Measurements from ENCODE around the gene LYSMD2. TPM values are rescaled to one million over a fixed set of nuclear protein-coding genes. Genes with fewer than 3 reads are reported as not detected.
A peak's percentile ranks its signal among the peaks of the same experiment; 100 is the strongest.

LYSMD2 gene
- total RNA-seq, 1 donor from 2014 or later = 48.6 TPM

- Mint-ChIP-seq H3K4me1 (peaks cover 63% of the 10 kb centered on the region), H3K27me3 (no peaks in the 10 kb centered on the region), H3K27ac (no peak overlapping the region), H3K9me3 (no peaks in the 10 kb centered on the region), H3K4me3 (no peak overlapping the region), H3K36me3 (ENCODE audit: low read depth) (peaks cover 54% of the 10 kb centered on the region)
- intact Hi-C loops (cut with micrococcal nuclease) = loop anchor here (5.0 kb wide), 1 partner anchor 42 kb away; the partner anchor contains the start of gene SCG3
- ChIA-PET CTCF (no interaction called here), POLR2A (interaction anchor here (0.6 kb wide), 1 partner anchor 74 kb away, joined by 5 read pairs; no protein-coding TSS in a partner anchor)
- ATAC-seq (ENCODE audit: low read depth) (no peak), DNase-seq (no peak)
- TF ChIP-seq, protein P1, sequence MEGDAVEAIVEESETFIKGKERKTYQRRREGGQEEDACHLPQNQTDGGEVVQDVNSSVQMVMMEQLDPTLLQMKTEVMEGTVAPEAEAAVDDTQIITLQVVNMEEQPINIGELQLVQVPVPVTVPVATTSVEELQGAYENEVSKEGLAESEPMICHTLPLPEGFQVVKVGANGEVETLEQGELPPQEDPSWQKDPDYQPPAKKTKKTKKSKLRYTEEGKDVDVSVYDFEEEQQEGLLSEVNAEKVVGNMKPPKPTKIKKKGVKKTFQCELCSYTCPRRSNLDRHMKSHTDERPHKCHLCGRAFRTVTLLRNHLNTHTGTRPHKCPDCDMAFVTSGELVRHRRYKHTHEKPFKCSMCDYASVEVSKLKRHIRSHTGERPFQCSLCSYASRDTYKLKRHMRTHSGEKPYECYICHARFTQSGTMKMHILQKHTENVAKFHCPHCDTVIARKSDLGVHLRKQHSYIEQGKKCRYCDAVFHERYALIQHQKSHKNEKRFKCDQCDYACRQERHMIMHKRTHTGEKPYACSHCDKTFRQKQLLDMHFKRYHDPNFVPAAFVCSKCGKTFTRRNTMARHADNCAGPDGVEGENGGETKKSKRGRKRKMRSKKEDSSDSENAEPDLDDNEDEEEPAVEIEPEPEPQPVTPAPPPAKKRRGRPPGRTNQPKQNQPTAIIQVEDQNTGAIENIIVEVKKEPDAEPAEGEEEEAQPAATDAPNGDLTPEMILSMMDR (IDR thresholded peaks at IDR 0.05) = no peak
These were observed 12.8 kb downstream of the LYSMD2 start for GRCh38 chr15:51724673-51725072.

- no peaks in the 10 kb centered on the region for H3K9me3 Mint-ChIP-seq
These were observed 13.3 kb downstream of the LYSMD2 start for GRCh38 chr15:51724199-51724598.

DNA sequence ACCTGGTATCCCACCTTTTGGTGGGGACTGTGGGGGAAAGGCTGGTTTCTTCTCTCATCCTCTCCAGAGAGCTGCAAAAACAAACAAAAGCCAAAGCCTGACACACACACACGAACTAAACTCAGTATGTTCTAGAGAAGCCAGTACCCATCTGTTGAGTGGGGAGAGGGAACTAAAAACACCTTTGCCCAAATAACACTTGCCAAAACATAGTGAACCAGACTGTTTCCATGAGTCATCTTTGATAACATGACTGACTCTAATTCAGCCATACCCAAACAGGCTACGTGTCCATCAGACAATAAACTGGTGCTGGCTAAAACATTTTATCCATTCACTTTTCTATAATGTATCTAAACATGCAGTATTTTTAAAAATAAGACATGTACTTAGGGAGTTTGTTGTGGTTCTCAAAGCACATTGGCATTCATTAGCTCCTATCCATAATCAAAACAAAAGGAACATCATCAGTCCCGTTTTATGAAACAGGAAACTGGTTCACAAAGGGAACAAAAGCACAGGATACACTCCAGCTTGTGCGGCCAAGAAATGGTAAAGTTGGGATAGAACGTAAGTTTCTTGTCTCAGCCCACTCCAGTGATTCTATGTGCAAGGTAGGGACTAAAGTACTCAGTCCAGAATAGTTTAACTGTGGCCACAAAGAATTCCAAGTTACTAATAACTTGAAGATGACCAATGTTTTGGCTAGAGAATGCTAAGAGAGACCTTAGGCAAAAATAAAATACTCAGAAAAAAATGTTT, 16.1 kb downstream of the LYSMD2 start:
- H3K27me3 Mint-ChIP-seq = no peaks in the 10 kb centered on the region
- CTCF ChIA-PET = interaction anchor here (1.3 kb wide), 1 partner anchor 55 kb away, joined by 5 read pairs; no protein-coding TSS in a partner anchor
- POLR2A ChIA-PET = interaction anchor here (0.8 to 1.6 kb wide), 3 partner anchors 17 to 55 kb away, joined by 3 to 4 read pairs (median 3); partner anchors contain the start of gene LYSMD2
- no peak for ATAC-seq (ENCODE audit: low read depth)
- H3K36me3 Mint-ChIP-seq (ENCODE audit: low read depth) = peaks cover 45% of the 10 kb centered on the region
- no peak for DNase-seq
- H3K4me1 Mint-ChIP-seq = peaks cover 41% of the 10 kb centered on the region
- TF ChIP-seq, protein P1 (IDR thresholded peaks at IDR 0.05) = no peak
- no peaks in the 10 kb centered on the region for H3K9me3 Mint-ChIP-seq
- H3K27ac Mint-ChIP-seq = no peak overlapping the region
- H3K4me3 Mint-ChIP-seq = no peak overlapping the region
- intact Hi-C loops (cut with micrococcal nuclease) = no loop called here

More at GRCh38 chr15:51724199-51724598, 13.3 kb downstream of the LYSMD2 start:
- ChIA-PET CTCF (no interaction called here), POLR2A (interaction anchor here (0.6 kb wide), 1 partner anchor 74 kb away, joined by 5 read pairs; no protein-coding TSS in a partner anchor)
- Mint-ChIP-seq H3K27me3 (no peaks in the 10 kb centered on the region), H3K4me1 (peaks cover 61% of the 10 kb centered on the region), H3K4me3 (no peak overlapping the region), H3K36me3 (ENCODE audit: low read depth) (peaks cover 57% of the 10 kb centered on the region), H3K27ac (no peak overlapping the region)
- TF ChIP-seq, protein P1 (IDR thresholded peaks at IDR 0.05) = no peak
- DNase-seq (no peak), ATAC-seq (ENCODE audit: low read depth) (no peak)
- intact Hi-C loops (cut with micrococcal nuclease) = no loop called here

GRCh38 chr15:51720201-51720995, 17.1 kb downstream of the LYSMD2 start:
- Mint-ChIP-seq H3K4me1 (peaks cover 32% of the 10 kb centered on the region), H3K9me3 (no peaks in the 10 kb centered on the region), H3K36me3 (ENCODE audit: low read depth) (peaks cover 42% of the 10 kb centered on the region), H3K4me3 (no peak overlapping the region), H3K27ac (peak overlapping the region; percentile 12), H3K27me3 (no peaks in the 10 kb centered on the region)
- intact Hi-C loops (cut with micrococcal nuclease) = no loop called here
- ChIA-PET CTCF (interaction anchor here (1.5 kb wide), 1 partner anchor 56 kb away, joined by 8 read pairs; no protein-coding TSS in a partner anchor), POLR2A (no interaction called here)
- DNase-seq (no peak), ATAC-seq (ENCODE audit: low read depth) (no peak)
- TF ChIP-seq, protein P1 (IDR thresholded peaks at IDR 0.05) = no peak

DNA sequence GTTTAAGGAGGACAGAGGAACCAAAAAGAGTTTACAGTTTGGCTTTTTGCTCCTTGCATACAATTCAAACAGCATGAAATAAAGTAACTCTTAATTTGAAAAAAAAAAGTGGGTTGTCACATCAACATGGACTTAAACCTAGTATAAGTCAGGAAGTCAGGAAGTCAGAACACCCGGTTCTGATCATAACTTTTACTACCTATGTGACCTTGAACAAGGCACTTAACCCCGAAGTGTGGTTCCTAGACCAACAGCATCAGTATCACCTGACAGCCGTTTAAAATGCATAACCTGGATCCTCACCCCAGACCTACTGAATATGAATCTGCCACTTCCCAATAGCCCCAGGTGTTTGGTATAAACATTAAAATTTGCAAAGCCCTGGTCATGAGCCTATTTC, 18.7 kb downstream of the LYSMD2 start:
- Mint-ChIP-seq H3K36me3 (ENCODE audit: low read depth) (peaks cover 32% of the 10 kb centered on the region), H3K4me1 (peaks cover 22% of the 10 kb centered on the region), H3K27me3 (no peaks in the 10 kb centered on the region), H3K27ac (no peak overlapping the region), H3K9me3 (no peaks in the 10 kb centered on the region), H3K4me3 (no peak overlapping the region)
- TF ChIP-seq, protein P1 (IDR thresholded peaks at IDR 0.05) = no peak
- ChIA-PET CTCF (interaction anchor here (1.1 kb wide), 1 partner anchor 9 kb away, joined by 3 read pairs; no protein-coding TSS in a partner anchor), POLR2A (no interaction called here)
- intact Hi-C loops (cut with micrococcal nuclease) = no loop called here
- no peak for ATAC-seq (ENCODE audit: low read depth)
- no peak for DNase-seq

All from activated B cell treated with CpG ODN at 0.5 μM for 24 hours (primary cell).